Common myeloid progenitor, CD34-positive (primary cell): ENCODE measurements around the gene SSB.
"Not testable (repeated sequence)": the region's sequence is repeated elsewhere in the genome, so short reads cannot be mapped to it uniquely, and the experiment has no call there.

Experiments
- CTCF ChIA-PET: fragments of 350-600 bp; sonication (Branson Sonifier 250); formaldehyde crosslinking; loops from one replicate; lab custom pipeline; 2021; ENCODE audit warnings: antibody characterized with exemption; lab: Charles Lee
- POLR2A ChIA-PET: fragments of 350-600 bp; sonication (Branson Sonifier 250); formaldehyde crosslinking; loops from one replicate; lab custom pipeline; 2021; ENCODE audit warnings: antibody characterized with exemption; lab: Charles Lee
- DNase-seq, 3 donors: peaks; one replicate each; pipeline versions ENCODE4 v3.0.0 to v3.0.0-alpha.2; 2013
- H3K27ac ChIP-seq, 2 experiments: 1 replicate in 1 of 2; 2 replicates in 1 of 2; pipeline ENCODE4 v1.7.0; 2013; ENCODE audit warnings: inconsistent platforms in 2 of 2, low read length in 2 of 2, mild to moderate bottlenecking in 2 of 2, low read depth in 1 of 2, moderate library complexity in 1 of 2; ENCODE audit not compliant: severe bottlenecking in 2 of 2, insufficient read depth in 1 of 2, poor library complexity in 1 of 2
- H3K27me3 ChIP-seq, 5 experiments: replicated peaks in 2 of 5; 1 replicate in 3 of 5; 2 replicates in 2 of 5; pipeline versions ENCODE4 v1.6.1 to v1.7.0; 2013; ENCODE audit warnings: low read length in 4 of 5, mild to moderate bottlenecking in 2 of 5, moderate library complexity in 2 of 5, inconsistent platforms in 1 of 5; ENCODE audit not compliant: insufficient read depth in 5 of 5, control insufficient read depth in 4 of 5
- H3K36me3 ChIP-seq, 4 experiments: 1 replicate in 2 of 4; 2 replicates in 2 of 4; pipeline versions ENCODE4 v1.6.1 to v1.7.0; 2013; ENCODE audit warnings: low read length in 3 of 4, control low read depth in 1 of 4, mild to moderate bottlenecking in 1 of 4; ENCODE audit not compliant: control insufficient read depth in 4 of 4, insufficient read depth in 4 of 4
- H3K4me1 ChIP-seq, 4 experiments: 1 replicate in 3 of 4; 2 replicates in 1 of 4; pipeline versions ENCODE4 v1.6.1 to v1.7.1; 2013; ENCODE audit warnings: low read length in 3 of 4, mild to moderate bottlenecking in 3 of 4, control low read depth in 1 of 4, inconsistent platforms in 1 of 4, moderate library complexity in 1 of 4; ENCODE audit not compliant: control insufficient read depth in 4 of 4, insufficient read depth in 4 of 4; ENCODE audit errors: control extremely low read depth in 1 of 4
- H3K4me3 ChIP-seq, 7 experiments: 1 replicate in 4 of 7; 2 replicates in 3 of 7; pipeline versions ENCODE4 v1.5.1 to v1.7.0; 2013; ENCODE audit warnings: mild to moderate bottlenecking in 7 of 7, low read length in 6 of 7, moderate library complexity in 6 of 7, inconsistent platforms in 2 of 7, low read depth in 2 of 7, control low read depth in 1 of 7; ENCODE audit not compliant: insufficient read depth in 4 of 7, control insufficient read depth in 1 of 7; ENCODE audit errors: extremely low read depth in 1 of 7
- H3K9me3 ChIP-seq, 5 experiments: 1 replicate in 4 of 5; 2 replicates in 1 of 5; pipeline versions ENCODE4 v1.6.1 to v1.7.1; 2013; ENCODE audit warnings: low read length in 4 of 5, mild to moderate bottlenecking in 2 of 5, inconsistent platforms in 1 of 5, low read depth in 1 of 5, moderate library complexity in 1 of 5; ENCODE audit not compliant: control insufficient read depth in 4 of 5, insufficient read depth in 2 of 5; ENCODE audit errors: control extremely low read depth in 1 of 5
- WGBS: methylation state at CpG from one replicate; pipeline ENCODE4 v1.1.5; 2013; ENCODE audit not compliant: insufficient coverage; 5-methylcytosine and 5-hydroxymethylcytosine counted together

SSB gene

DNA sequence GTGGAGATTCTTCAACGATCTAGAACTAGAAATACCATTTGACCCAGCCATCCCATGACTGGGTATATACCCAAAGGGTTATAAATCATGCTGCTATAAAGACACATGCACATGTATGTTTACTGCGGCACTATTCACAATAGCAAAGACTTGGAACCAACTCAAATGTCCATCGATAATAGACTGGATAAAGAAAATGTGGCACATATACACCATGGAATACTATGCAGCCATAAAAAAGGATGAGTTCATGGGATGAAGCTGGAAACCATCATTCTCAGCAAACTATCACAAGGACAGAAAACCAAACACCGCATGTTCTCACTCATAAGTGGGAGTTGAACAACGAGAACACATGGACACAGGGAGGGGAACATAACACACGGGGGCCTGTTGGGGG, 18.7 kb downstream of the SSB start:
- H3K4me3 ChIP-seq, POLR2A ChIA-PET, H3K4me1 ChIP-seq, H3K9me3 ChIP-seq, DNase-seq, H3K27me3 ChIP-seq, H3K27ac ChIP-seq: not testable (repeated sequence)
- CTCF ChIA-PET: interaction anchor here (0.6 kb wide), 1 partner anchor 1240 kb away, joined by 4 read pairs; no protein-coding TSS in a partner anchor
- WGBS: 100% methylated on average over 1 of the region's 6 CpGs
- peaks cover 14 to 65% (median 35%) of the 10 kb centered on the region in 4 experiments for H3K36me3 ChIP-seq

DNA sequence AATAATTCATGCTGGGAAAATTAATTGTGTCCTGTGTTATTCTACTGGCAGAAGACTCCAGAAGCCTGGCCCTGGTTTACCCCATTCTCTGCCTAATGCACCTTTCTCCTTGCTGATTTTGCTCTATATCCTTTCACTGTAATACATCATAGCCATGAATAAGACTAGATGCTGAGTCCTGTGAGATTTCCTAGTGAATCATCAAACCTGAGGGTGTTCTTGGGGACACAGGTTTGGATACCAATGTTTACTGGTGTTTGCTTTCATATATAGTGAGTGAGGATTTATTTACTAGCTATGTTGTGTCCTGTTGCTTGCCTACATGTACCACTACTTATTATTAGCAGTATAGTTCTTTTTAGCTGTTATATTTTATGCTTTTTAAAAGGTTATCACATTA, 19.6 kb downstream of the SSB start:
- no peak overlapping the region for H3K27ac ChIP-seq
- peaks cover 0 to 11% (median 5%) of the 10 kb centered on the region in 4 experiments for H3K4me1 ChIP-seq
- ChIA-PET CTCF (interaction anchor here (0.8 kb wide), 1 partner anchor 59 kb away, joined by 3 read pairs; no protein-coding TSS in a partner anchor), POLR2A (interaction anchor here (0.6 kb wide), 1 partner anchor 294 kb away, joined by 3 read pairs; no protein-coding TSS in a partner anchor)
- H3K27me3 ChIP-seq: no peaks in the 10 kb centered on the region
- DNase-seq: no peak
- H3K4me3 ChIP-seq: no peak overlapping the region
- H3K36me3 ChIP-seq: peaks cover 11 to 61% (median 31%) of the 10 kb centered on the region in 4 experiments
- H3K9me3 ChIP-seq: peaks cover 0 to 2% (median 0%) of the 10 kb centered on the region in 5 experiments

DNA sequence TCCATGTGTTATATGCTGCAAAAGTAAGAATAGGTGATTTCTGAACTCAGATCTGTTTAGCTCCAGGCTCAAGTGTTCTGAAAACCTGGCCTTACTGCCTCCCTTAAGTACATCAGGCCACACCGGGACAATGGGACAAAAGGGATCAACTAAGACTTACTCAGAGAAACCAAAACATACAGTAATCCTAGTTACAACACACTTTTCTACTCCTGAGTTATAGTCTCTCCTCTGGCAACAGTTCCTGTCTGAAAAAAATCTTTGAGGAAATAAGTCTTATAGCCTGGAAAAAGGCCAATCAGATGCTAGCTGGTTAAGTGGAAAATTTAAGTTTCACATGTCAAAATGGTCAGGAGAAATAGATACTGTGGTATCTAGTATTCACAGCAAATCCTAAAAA, 20.4 kb downstream of the SSB start:
- ChIA-PET CTCF (interaction anchor here (0.7 to 1.0 kb wide), 4 partner anchors 8 to 58 kb away, joined by 3 to 4 read pairs (median 3); partner anchors contain the start of gene UBR3), POLR2A (no interaction called here)

DNA sequence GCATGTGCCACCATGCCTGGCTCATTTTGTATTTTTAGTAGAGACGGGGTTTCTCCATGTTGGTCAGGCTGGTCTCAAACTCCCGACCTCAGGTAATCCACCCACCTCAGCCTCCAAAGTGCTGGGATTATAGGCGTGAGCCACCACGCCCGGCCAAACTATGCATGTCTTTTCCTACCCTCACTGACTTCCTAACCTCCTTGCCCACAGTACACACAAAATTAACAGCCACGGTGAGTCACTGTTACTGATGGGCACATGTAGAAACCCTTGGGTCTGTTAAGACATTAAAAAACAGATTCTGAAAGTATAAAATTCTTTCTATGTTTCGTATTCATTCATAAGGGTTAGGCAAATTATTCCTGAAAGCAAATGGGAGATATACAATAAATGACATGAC, 21.4 kb downstream of the SSB start:
- CTCF ChIA-PET, POLR2A ChIA-PET, H3K27me3 ChIP-seq, H3K9me3 ChIP-seq, H3K4me3 ChIP-seq, H3K27ac ChIP-seq: not testable (repeated sequence)
- H3K36me3 ChIP-seq: peaks cover 11 to 44% (median 27%) of the 10 kb centered on the region in 4 experiments
- peaks cover 3 to 26% (median 20%) of the 10 kb centered on the region in 4 experiments for H3K4me1 ChIP-seq
- peak in 2 of 3 donors; percentile 27 to 31 for DNase-seq
- 100% methylated on average over 4 of the region's 7 CpGs for WGBS

More for the DNA sequence above, 20.4 kb downstream of the SSB start:
- Histone ChIP-seq H3K4me3 (no peak overlapping the region), H3K9me3 (peaks cover 0 to 2% (median 0%) of the 10 kb centered on the region in 5 experiments), H3K27ac (peak overlapping the region in 1 of 2 experiments; percentile 1), H3K4me1 (peaks cover 3 to 19% (median 13%) of the 10 kb centered on the region in 4 experiments), H3K36me3 (peaks cover 11 to 53% (median 30%) of the 10 kb centered on the region in 4 experiments), H3K27me3 (no peaks in the 10 kb centered on the region)
- DNase-seq: no peak
- WGBS: 100% methylated on average over 1 of the region's 1 CpG

DNA sequence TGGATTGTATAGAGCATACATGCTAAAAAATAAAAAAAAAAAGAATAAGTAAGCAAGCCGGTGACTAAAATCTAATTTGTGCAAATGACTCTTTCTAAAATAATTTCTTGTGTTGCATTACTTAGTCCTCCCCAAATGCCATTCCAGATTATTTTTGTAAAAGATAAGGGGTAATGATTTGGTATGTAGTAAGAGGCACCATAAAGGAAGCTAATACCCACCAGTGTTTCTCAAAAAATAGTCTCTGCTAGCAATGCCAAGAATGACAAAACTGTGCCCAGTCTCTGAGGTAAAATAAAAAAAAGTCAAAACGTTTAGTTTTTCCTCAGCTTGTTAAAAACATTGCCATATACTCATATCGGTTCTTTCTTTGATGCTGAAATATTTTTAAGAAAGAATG, 23.4 kb downstream of the SSB start:
- Histone ChIP-seq H3K36me3 (peaks cover 7 to 29% (median 19%) of the 10 kb centered on the region in 4 experiments), H3K4me3 (no peak overlapping the region), H3K9me3 (no peaks in the 10 kb centered on the region), H3K4me1 (peaks cover 3 to 32% (median 20%) of the 10 kb centered on the region in 4 experiments), H3K27me3 (no peaks in the 10 kb centered on the region), H3K27ac (peak overlapping the region in 1 of 2 experiments; percentile 1)
- no CpG with 5 or more reads among the region's 3 CpGs for WGBS
- ChIA-PET CTCF (interaction anchor here (1.0 kb wide), 1 partner anchor 10 kb away, joined by 4 read pairs; no protein-coding TSS in a partner anchor), POLR2A (no interaction called here)
- no peak for DNase-seq

DNA sequence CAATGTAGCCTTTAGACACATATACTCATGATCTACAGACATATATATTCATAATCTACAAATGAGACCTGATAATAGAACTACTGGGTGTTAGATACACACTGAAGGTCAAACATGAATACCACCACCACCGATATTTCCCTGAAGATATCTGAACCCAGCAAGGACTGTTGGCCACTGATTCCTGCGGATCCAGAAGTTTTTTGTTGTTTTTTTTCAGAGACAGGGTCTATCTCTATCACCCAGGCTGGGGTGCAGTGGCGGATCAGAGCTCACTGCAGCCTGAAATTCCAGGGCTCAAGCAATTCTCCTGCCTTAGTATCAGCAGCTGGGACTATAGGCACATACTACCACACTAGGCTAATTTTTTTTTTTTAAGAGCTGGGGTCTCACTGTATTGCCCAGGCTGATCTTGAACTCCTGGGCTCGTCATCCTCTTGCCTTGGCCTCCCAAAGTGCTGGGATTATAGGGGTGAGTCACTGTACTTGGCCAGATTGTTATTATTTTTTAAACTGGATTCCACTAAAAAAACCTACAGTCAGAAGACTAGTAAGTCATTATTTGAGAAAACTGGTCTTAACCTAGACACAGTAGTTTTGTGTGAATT, 24.2 kb downstream of the SSB start:
- CTCF ChIA-PET: interaction anchor here (1.0 to 1.4 kb wide), 2 partner anchors 9 to 106 kb away, joined by 4 read pairs; no protein-coding TSS in a partner anchor
- Histone ChIP-seq H3K27me3 (no peaks in the 10 kb centered on the region), H3K27ac (no peak overlapping the region), H3K4me3 (peak overlapping the region in 1 of 7 experiments; percentile 4), H3K4me1 (peaks cover 3 to 35% (median 21%) of the 10 kb centered on the region in 4 experiments), H3K9me3 (no peaks in the 10 kb centered on the region), H3K36me3 (peaks cover 6 to 26% (median 15%) of the 10 kb centered on the region in 4 experiments)
- POLR2A ChIA-PET: no interaction called here
- WGBS: 94% methylated on average over 3 of the region's 4 CpGs
- DNase-seq: no peak

DNA sequence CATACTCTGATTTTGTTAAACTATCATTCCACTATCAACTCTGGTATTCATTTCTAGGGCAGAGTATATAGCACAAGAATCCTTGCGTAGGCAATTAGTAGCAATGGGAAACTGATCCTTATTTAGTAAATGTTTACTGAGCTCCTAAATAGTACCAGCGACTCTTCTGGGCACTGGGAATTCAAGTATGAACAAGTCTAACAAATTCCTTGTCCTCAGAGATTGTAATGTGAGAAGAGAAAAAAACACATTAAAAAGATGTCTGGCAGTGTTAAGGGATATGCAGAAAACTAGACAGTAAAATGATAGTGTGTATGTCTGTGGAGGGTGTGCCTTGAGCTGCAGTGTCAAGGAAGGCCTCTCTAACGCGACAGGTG, 25.3 kb downstream of the SSB start:
- peaks cover 8 to 45% (median 30%) of the 10 kb centered on the region in 4 experiments for H3K4me1 ChIP-seq
- H3K9me3 ChIP-seq: no peaks in the 10 kb centered on the region
- POLR2A ChIA-PET: interaction anchor here (0.7 kb wide), 1 partner anchor 1128 kb away, joined by 3 read pairs; no protein-coding TSS in a partner anchor
- H3K4me3 ChIP-seq: peak overlapping the region; percentile 81 to 92 (median 89)
- 57% methylated on average over 1 of the region's 4 CpGs for WGBS
- CTCF ChIA-PET: interaction anchor here (0.7 to 2.7 kb wide), 7 partner anchors 9 to 261 kb away, joined by 3 to 12 read pairs (median 4); no protein-coding TSS in a partner anchor
- peaks cover 4 to 16% (median 11%) of the 10 kb centered on the region in 4 experiments for H3K36me3 ChIP-seq
- peak overlapping the region; percentile 66 to 86 for H3K27ac ChIP-seq
- no peak for DNase-seq
- H3K27me3 ChIP-seq: no peaks in the 10 kb centered on the region
